K562 (cell line): Measurements from ENCODE around the gene LRRFIP2. TPM values are rescaled to one million over a fixed set of nuclear protein-coding genes. Genes with fewer than 3 reads are reported as not detected.
A peak's percentile ranks its signal among the peaks of the same experiment; 100 is the strongest.

Experiments
- ATAC-seq: fragments of 200-7000 bp; cut with Tn5 transposase; 3 replicates; pipeline ENCODE4 v1.9.1; 2020; ENCODE audit warnings: moderate library complexity
- BruUV-seq: library from RNA; stranded (reverse); fragments of 400-500 nt; replicated peaks from 2 replicates; lab custom pipeline; 2021; lab: Mats Ljungman, UMichigan
- CTCF ChIA-PET: fragments of 300-600 bp; formaldehyde crosslinking; extraction: SDS; loops from one replicate; lab custom pipeline; 2021; ENCODE audit warnings: low intra/inter-chr PET ratio; lab: Yijun Ruan, JAX
- POLR2A ChIA-PET: fragments of 300-600, 350-650 bp; sonication (Branson Sonifier 250); formaldehyde crosslinking; extraction: SDS; loops from one replicate; lab custom pipeline; 2021; ENCODE audit warnings: antibody characterized with exemption, inconsistent platforms; lab: Yijun Ruan, JAX
- DNase-seq, 4 experiments: peaks; one replicate each; pipeline versions ENCODE4 v3.0.0 to v3.0.0-alpha.2; 2011 to 2018; ENCODE audit warnings: low spot score in 3 of 4, mixed read lengths in 3 of 4; ENCODE audit errors: extremely low read depth in 1 of 4
- FAIRE-seq: peaks from 2 replicates; lab custom pipeline; 2011; peaks lifted over from hg19 to GRCh38; lab: Jason Lieb, UNC
- H2AFZ ChIP-seq: 2 replicates; pipeline ENCODE4 v1.6.0; 2011; ENCODE audit warnings: low read depth, low read length, control low read depth, inconsistent platforms
- H3K27ac ChIP-seq: fragments of 200-600 bp; 3 replicates; pipeline ENCODE4 v1.8.0; 2011; ENCODE audit warnings: low read depth, mild to moderate bottlenecking, control low read depth, inconsistent platforms, low read length, moderate library complexity, mixed read lengths; ENCODE audit errors: extremely low read depth
- H3K27me3 ChIP-seq, 2 experiments: fragments of 300-600 bp in 1 of 2; 2 replicates in 1 of 2; 3 replicates in 1 of 2; pipeline versions ENCODE4 v1.6.0 to v1.8.0; 2011; ENCODE audit warnings: inconsistent platforms in 2 of 2, low read length in 2 of 2, mild to moderate bottlenecking in 1 of 2, mixed read lengths in 1 of 2, moderate library complexity in 1 of 2; ENCODE audit not compliant: control insufficient read depth in 2 of 2, insufficient read depth in 2 of 2
- H3K36me3 ChIP-seq: fragments of 300-600 bp; 3 replicates; pipeline ENCODE4 v1.8.0; 2011; ENCODE audit warnings: mild to moderate bottlenecking, low read length, inconsistent platforms; ENCODE audit not compliant: control insufficient read depth, insufficient read depth
- H3K4me1 ChIP-seq, 2 experiments: fragments of 200-600 bp in 1 of 2; replicated peaks in 1 of 2; 2 replicates in 1 of 2; 3 replicates in 1 of 2; pipeline versions ENCODE4 v1.5.1 to v1.8.0; 2011; ENCODE audit warnings: inconsistent platforms in 2 of 2, low read length in 2 of 2, mild to moderate bottlenecking in 1 of 2, mixed read lengths in 1 of 2, moderate library complexity in 1 of 2; ENCODE audit not compliant: control insufficient read depth in 2 of 2, insufficient read depth in 2 of 2
- H3K4me2 ChIP-seq: 2 replicates; pipeline ENCODE4 v1.6.1; 2011; ENCODE audit warnings: low read length, control low read depth, inconsistent platforms, mixed read lengths; ENCODE audit not compliant: insufficient read depth
- H3K4me3 ChIP-seq: fragments of 200-600 bp; sonication (generic), shearing (Covaris generic); 2 replicates; pipeline ENCODE4 v1.5.1; 2016; ENCODE audit warnings: control low read depth, inconsistent platforms
- H3K79me2 ChIP-seq: fragments of 200-600 bp; 3 replicates; pipeline ENCODE4 v1.8.0; 2011; ENCODE audit warnings: low read length, inconsistent platforms; ENCODE audit not compliant: control insufficient read depth, insufficient read depth
- H3K9ac ChIP-seq, 2 experiments: 2 replicates each; pipeline versions ENCODE4 v1.6.0 to v1.6.1; 2011; ENCODE audit warnings: low read depth in 2 of 2, low read length in 2 of 2, control low read depth in 1 of 2, inconsistent platforms in 1 of 2, mild to moderate bottlenecking in 1 of 2, mixed read lengths in 1 of 2; ENCODE audit not compliant: insufficient read depth in 1 of 2
- H3K9me1 ChIP-seq: one replicate; pipeline ENCODE4 v1.6.0; 2011; ENCODE audit warnings: inconsistent platforms, mild to moderate bottlenecking, low read length, moderate library complexity; ENCODE audit not compliant: control insufficient read depth, insufficient read depth
- H3K9me3 ChIP-seq: replicated peaks from 2 replicates; pipeline ENCODE4 v1.5.1; 2011; ENCODE audit warnings: low read depth, low read length, inconsistent platforms; ENCODE audit not compliant: control insufficient read depth, insufficient read depth
- H4K20me1 ChIP-seq: replicated peaks from 2 replicates; pipeline ENCODE4 v1.6.1; 2011; ENCODE audit warnings: low read length, inconsistent platforms, mixed read lengths; ENCODE audit not compliant: control insufficient read depth, insufficient read depth
- BHLHE40 ChIP-seq: IDR thresholded peaks from 2 replicates; pipeline ENCODE4 v1.6.1; 2011; ENCODE audit warnings: low read length, improper control_type of control experiment
- FOXP1 ChIP-seq: sonication (generic); formaldehyde crosslinking; IDR thresholded peaks from 2 replicates; pipeline ENCODE4 v1.8.0; 2022; ENCODE audit warnings: mild to moderate bottlenecking, missing genetic modification reagents
- GABPA ChIP-seq: fragments of 200-800 bp; sonication (Bioruptor generic); conservative IDR thresholded peaks from 2 replicates; pipeline ENCODE4 v1.6.1; 2016; ENCODE audit warnings: low read depth, missing genetic modification characterization, missing compliant biosample characterization
- SNRNP70 ChIP-seq: fragments of 200-400 bp; formaldehyde crosslinking; optimal IDR thresholded peaks from 2 replicates; pipeline ENCODE3; 2017; ENCODE audit warnings: low read depth, low read length
- SOX6 ChIP-seq: fragments of 450-650 bp; IDR thresholded peaks from 2 replicates; pipeline ENCODE4 v1.6.1; 2014; ENCODE audit warnings: mild to moderate bottlenecking
- TBP ChIP-seq: optimal IDR thresholded peaks from 2 replicates; pipeline ENCODE3; 2011; ENCODE audit warnings: low read depth, low read length, improper control_type of control experiment
- WGBS: fragments of 100-300 bp; shearing (Covaris generic); methylation state at CpG from one replicate; pipeline ENCODE4 v1.1.6; 2016; ENCODE audit warnings: low coverage, mixed read lengths; ENCODE audit not compliant: insufficient coverage; ENCODE audit errors: missing lambda C conversion rate; 5-methylcytosine and 5-hydroxymethylcytosine counted together
- in situ Hi-C: fragments of 300-500 bp; cut with MboI; formaldehyde crosslinking; loops from 4 replicates; pipeline ENCODE4 v1.15.0; 2018; ENCODE audit warnings: inconsistent platforms, mixed read lengths
- intact Hi-C: fragments of 100-400 bp; cut with micrococcal nuclease; formaldehyde crosslinking; loops from 2 replicates; pipeline ENCODE4 v1.14.2; 2022
- polyA plus RNA-seq, 8 experiments: library from polyadenylated mRNA; depleted of rRNA in 4 of 8; stranded (reverse) in 5 of 8; unstranded in 3 of 8; fragments of >200 nt; fragmentation: Nextera tagmentation in 2 of 8; fragmentation: Illumina TruSeq in 1 of 8; extraction: Ambion mirVana in 2 of 8; extraction: Trizol in 1 of 8; gene quantifications; 2 replicates each; pipeline versions ENCODE4 v1.2.1 to v1.2.3, GENCODE V29; 2011 to 2014; ENCODE audit warnings: inconsistent platforms in 1 of 8, missing spikeins in 1 of 8
- total RNA-seq, 7 experiments: library from RNA; depleted of rRNA in 6 of 7; stranded (reverse); fragments of >200 nt in 6 of 7; fragmentation: Illumina TruSeq in 2 of 7; extraction: Trizol in 2 of 7; gene quantifications; 2 replicates each; pipeline versions ENCODE4 v1.2.1 to v1.2.3, GENCODE V29; 2011 to 2021; ENCODE audit warnings: low replicate concordance in 1 of 7
- TF ChIP-seq, protein P1 (sequence below): sonication (generic); formaldehyde crosslinking; IDR thresholded peaks from 2 replicates; pipeline ENCODE4 v1.8.0; 2023; ENCODE audit warnings: mild to moderate bottlenecking, missing genetic modification reagents
- TF ChIP-seq, protein P2 (sequence below): sonication (generic); formaldehyde crosslinking; IDR thresholded peaks from 2 replicates; pipeline ENCODE4 v1.8.0; 2022; ENCODE audit warnings: mild to moderate bottlenecking, missing genetic modification reagents
- TF ChIP-seq, protein P3 (sequence below): fragments of 250-450 bp; sonication (Bioruptor Pico); IDR thresholded peaks from 2 replicates; pipeline ENCODE4 v1.5.0; 2021
- TF ChIP-seq, protein P4 (sequence below): sonication (generic); formaldehyde crosslinking; IDR thresholded peaks from 2 replicates; pipeline ENCODE4 v1.5.0; 2020; ENCODE audit warnings: missing genetic modification reagents

The LRRFIP2 gene
- total and polyA plus RNA-seq, 9 of the 15 experiments (the other 6 are each of a cell fraction or from before 2014, with no cell fraction given), result 9.9 to 53.9 (median 42.7) TPM

DNA sequence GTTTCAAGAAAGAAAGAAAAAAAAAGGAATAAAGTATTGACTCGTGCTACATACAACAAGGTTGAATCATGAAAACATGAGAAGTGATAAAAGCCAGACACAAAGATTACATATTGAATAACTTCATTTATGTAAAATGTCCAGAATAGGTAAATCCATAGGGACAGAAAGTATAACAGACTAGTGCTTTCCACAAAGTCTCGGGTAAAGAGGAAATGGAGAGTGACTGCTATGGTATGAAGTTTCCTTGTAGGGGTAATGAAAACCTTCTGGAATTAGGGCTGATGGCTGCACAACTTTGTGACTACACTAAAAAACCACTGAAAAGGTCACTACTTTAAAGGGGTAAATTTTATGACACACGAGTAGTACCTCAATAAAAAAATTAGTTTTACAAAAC lies 13.0 kb downstream of the LRRFIP2 start (continued):
- TF ChIP-seq, protein P1, sequence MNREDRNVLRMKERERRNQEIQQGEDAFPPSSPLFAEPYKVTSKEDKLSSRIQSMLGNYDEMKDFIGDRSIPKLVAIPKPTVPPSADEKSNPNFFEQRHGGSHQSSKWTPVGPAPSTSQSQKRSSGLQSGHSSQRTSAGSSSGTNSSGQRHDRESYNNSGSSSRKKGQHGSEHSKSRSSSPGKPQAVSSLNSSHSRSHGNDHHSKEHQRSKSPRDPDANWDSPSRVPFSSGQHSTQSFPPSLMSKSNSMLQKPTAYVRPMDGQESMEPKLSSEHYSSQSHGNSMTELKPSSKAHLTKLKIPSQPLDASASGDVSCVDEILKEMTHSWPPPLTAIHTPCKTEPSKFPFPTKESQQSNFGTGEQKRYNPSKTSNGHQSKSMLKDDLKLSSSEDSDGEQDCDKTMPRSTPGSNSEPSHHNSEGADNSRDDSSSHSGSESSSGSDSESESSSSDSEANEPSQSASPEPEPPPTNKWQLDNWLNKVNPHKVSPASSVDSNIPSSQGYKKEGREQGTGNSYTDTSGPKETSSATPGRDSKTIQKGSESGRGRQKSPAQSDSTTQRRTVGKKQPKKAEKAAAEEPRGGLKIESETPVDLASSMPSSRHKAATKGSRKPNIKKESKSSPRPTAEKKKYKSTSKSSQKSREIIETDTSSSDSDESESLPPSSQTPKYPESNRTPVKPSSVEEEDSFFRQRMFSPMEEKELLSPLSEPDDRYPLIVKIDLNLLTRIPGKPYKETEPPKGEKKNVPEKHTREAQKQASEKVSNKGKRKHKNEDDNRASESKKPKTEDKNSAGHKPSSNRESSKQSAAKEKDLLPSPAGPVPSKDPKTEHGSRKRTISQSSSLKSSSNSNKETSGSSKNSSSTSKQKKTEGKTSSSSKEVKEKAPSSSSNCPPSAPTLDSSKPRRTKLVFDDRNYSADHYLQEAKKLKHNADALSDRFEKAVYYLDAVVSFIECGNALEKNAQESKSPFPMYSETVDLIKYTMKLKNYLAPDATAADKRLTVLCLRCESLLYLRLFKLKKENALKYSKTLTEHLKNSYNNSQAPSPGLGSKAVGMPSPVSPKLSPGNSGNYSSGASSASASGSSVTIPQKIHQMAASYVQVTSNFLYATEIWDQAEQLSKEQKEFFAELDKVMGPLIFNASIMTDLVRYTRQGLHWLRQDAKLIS (CRISPR knock-in tag), result no peak

DNA sequence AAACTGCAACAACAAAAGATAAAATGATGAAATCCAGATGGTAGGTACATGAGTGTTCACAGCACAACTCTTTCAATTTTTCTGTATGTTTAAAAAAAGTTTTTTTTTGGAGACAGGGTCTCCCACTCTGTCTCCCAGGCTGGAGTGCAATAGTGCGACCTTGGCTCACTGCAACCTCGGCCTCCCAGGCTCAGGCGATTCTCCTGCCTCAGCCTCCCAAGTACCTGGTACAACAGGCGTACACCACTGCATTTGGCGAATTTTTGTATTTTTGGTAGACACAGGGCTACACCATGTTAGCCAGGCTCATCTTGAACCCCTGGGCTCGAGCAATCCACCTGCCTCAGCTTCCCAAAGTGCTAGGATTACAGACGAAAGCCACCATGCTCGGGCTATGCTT lies 18.6 kb downstream of the LRRFIP2 start:
- H3K27me3 ChIP-seq, result no peaks in the 10 kb centered on the region
- H3K4me3 ChIP-seq, result no peak overlapping the region
- no peaks in the 10 kb centered on the region; a peak in 1 of 5 replicates for H3K4me1 ChIP-seq
- no peak for DNase-seq
- 85% methylated on average over 8 of the region's 8 CpGs for WGBS
- no peaks in the 10 kb centered on the region for H3K9me1 ChIP-seq
- TF ChIP-seq SOX6 (no peak), GABPA (tag) (no peak), BHLHE40 (no peak), FOXP1 (no peak), SNRNP70 (no peak), TBP (no peak)
- TF ChIP-seq, protein P2, sequence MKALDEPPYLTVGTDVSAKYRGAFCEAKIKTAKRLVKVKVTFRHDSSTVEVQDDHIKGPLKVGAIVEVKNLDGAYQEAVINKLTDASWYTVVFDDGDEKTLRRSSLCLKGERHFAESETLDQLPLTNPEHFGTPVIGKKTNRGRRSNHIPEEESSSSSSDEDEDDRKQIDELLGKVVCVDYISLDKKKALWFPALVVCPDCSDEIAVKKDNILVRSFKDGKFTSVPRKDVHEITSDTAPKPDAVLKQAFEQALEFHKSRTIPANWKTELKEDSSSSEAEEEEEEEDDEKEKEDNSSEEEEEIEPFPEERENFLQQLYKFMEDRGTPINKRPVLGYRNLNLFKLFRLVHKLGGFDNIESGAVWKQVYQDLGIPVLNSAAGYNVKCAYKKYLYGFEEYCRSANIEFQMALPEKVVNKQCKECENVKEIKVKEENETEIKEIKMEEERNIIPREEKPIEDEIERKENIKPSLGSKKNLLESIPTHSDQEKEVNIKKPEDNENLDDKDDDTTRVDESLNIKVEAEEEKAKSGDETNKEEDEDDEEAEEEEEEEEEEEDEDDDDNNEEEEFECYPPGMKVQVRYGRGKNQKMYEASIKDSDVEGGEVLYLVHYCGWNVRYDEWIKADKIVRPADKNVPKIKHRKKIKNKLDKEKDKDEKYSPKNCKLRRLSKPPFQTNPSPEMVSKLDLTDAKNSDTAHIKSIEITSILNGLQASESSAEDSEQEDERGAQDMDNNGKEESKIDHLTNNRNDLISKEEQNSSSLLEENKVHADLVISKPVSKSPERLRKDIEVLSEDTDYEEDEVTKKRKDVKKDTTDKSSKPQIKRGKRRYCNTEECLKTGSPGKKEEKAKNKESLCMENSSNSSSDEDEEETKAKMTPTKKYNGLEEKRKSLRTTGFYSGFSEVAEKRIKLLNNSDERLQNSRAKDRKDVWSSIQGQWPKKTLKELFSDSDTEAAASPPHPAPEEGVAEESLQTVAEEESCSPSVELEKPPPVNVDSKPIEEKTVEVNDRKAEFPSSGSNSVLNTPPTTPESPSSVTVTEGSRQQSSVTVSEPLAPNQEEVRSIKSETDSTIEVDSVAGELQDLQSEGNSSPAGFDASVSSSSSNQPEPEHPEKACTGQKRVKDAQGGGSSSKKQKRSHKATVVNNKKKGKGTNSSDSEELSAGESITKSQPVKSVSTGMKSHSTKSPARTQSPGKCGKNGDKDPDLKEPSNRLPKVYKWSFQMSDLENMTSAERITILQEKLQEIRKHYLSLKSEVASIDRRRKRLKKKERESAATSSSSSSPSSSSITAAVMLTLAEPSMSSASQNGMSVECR (CRISPR knock-in tag), result no peak
- TF ChIP-seq, protein P3, sequence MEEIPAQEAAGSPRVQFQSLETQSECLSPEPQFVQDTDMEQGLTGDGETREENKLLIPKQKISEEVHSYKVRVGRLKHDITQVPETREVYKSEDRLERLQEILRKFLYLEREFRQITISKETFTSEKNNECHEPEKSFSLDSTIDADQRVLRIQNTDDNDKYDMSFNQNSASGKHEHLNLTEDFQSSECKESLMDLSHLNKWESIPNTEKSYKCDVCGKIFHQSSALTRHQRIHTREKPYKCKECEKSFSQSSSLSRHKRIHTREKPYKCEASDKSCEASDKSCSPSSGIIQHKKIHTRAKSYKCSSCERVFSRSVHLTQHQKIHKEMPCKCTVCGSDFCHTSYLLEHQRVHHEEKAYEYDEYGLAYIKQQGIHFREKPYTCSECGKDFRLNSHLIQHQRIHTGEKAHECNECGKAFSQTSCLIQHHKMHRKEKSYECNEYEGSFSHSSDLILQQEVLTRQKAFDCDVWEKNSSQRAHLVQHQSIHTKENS (CRISPR knock-in tag), result no peak
- TF ChIP-seq, protein P4, sequence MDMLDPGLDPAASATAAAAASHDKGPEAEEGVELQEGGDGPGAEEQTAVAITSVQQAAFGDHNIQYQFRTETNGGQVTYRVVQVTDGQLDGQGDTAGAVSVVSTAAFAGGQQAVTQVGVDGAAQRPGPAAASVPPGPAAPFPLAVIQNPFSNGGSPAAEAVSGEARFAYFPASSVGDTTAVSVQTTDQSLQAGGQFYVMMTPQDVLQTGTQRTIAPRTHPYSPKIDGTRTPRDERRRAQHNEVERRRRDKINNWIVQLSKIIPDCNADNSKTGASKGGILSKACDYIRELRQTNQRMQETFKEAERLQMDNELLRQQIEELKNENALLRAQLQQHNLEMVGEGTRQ (CRISPR knock-in tag), result no peak
- peak; percentile 35 for FAIRE-seq
- H3K9ac ChIP-seq, result no peak overlapping the region
- no peaks in the 10 kb centered on the region; the same call in 2 of the 3 replicates for H3K79me2 ChIP-seq
- H3K27ac ChIP-seq, result no peak overlapping the region
- POLR2A ChIA-PET, result interaction anchor here (1.6 kb wide), 1 partner anchor 15 kb away, joined by 5 read pairs; no protein-coding TSS in a partner anchor
- H3K4me2 ChIP-seq, result no peak overlapping the region
- H2AFZ ChIP-seq, result no peak overlapping the region
- BruUV-seq, result no TSS peak
- no peak; the same call in 2 of the 3 replicates for ATAC-seq
- H3K9me3 ChIP-seq, result no peaks in the 10 kb centered on the region
- no peaks in the 10 kb centered on the region for H4K20me1 ChIP-seq
- CTCF ChIA-PET, result no interaction called here
- in situ Hi-C loops, result no loop called here
- intact Hi-C loops, result no loop called here
- peaks cover 16% of the 10 kb centered on the region; the same call in 1 of the 3 replicates for H3K36me3 ChIP-seq
